Effector memory CD4-positive, alpha-beta T cell (primary cell): Measurements from ENCODE around the gene CLEC11A.

ENCODE experiments used
- DNase-seq, 3 donors: peaks; one replicate each; pipeline ENCODE4 v3.0.0-alpha.2; 2020
- H3K27ac ChIP-seq: 2 replicates; pipeline ENCODE4 v1.7.0; 2013; ENCODE audit warnings: mild to moderate bottlenecking, low read length, moderate library complexity; ENCODE audit not compliant: insufficient read depth, poor library complexity, severe bottlenecking
- H3K27me3 ChIP-seq: replicated peaks from 2 replicates; pipeline ENCODE4 v1.7.0; 2013; ENCODE audit warnings: mild to moderate bottlenecking, low read length; ENCODE audit not compliant: insufficient read depth, control insufficient read depth, poor library complexity, severe bottlenecking
- H3K36me3 ChIP-seq: 2 replicates; pipeline ENCODE4 v1.7.0; 2013; ENCODE audit warnings: mild to moderate bottlenecking, low read length, moderate library complexity; ENCODE audit not compliant: control insufficient read depth, insufficient read depth
- H3K4me1 ChIP-seq: 2 replicates; pipeline ENCODE4 v1.7.0; 2013; ENCODE audit warnings: low read length, mild to moderate bottlenecking; ENCODE audit not compliant: control insufficient read depth, insufficient read depth, poor library complexity, severe bottlenecking
- H3K4me3 ChIP-seq: 2 replicates; pipeline ENCODE4 v1.7.0; 2013; ENCODE audit warnings: low read length, low read depth, mild to moderate bottlenecking; ENCODE audit not compliant: insufficient read depth, poor library complexity, severe bottlenecking
- H3K9me3 ChIP-seq: 2 replicates; pipeline ENCODE4 v1.7.0; 2013; ENCODE audit warnings: mild to moderate bottlenecking, low read length, moderate library complexity; ENCODE audit not compliant: control insufficient read depth

Gene CLEC11A

GRCh38 chr19:50716178-50717025 is 6.8 kb upstream of the CLEC11A start:
- Histone ChIP-seq H3K27ac (no peak overlapping the region), H3K4me1 (peaks cover 12% of the 10 kb centered on the region), H3K27me3 (peaks cover 22% of the 10 kb centered on the region), H3K36me3 (no peaks in the 10 kb centered on the region), H3K4me3 (no peak overlapping the region), H3K9me3 (no peaks in the 10 kb centered on the region)
- DNase-seq = no peak

GRCh38 chr19:50717026-50717723 is 6.0 kb upstream of the CLEC11A start:
- Histone ChIP-seq H3K27ac (no peak overlapping the region), H3K9me3 (no peaks in the 10 kb centered on the region), H3K4me3 (no peak overlapping the region), H3K4me1 (peaks cover 12% of the 10 kb centered on the region), H3K36me3 (no peaks in the 10 kb centered on the region), H3K27me3 (peaks cover 22% of the 10 kb centered on the region)
- DNase-seq = no peak

GRCh38 chr19:50717891-50718254 is 5.3 kb upstream of the CLEC11A start:
- Histone ChIP-seq H3K27me3 (peaks cover 20% of the 10 kb centered on the region), H3K36me3 (no peaks in the 10 kb centered on the region), H3K9me3 (no peaks in the 10 kb centered on the region), H3K27ac (no peak overlapping the region), H3K4me1 (peaks cover 12% of the 10 kb centered on the region), H3K4me3 (no peak overlapping the region)
- DNase-seq = no peak

- H3K27ac ChIP-seq = no peak overlapping the region
- H3K4me3 ChIP-seq = no peak overlapping the region
- H3K27me3 ChIP-seq = peaks cover 20% of the 10 kb centered on the region
- no peaks in the 10 kb centered on the region for H3K36me3 ChIP-seq
- no peaks in the 10 kb centered on the region for H3K9me3 ChIP-seq
- no peak for DNase-seq
- peaks cover 12% of the 10 kb centered on the region for H3K4me1 ChIP-seq
Measured at GRCh38 chr19:50718255-50719118, 4.7 kb upstream of the CLEC11A start.

GRCh38 chr19:50719119-50719435 is 4.1 kb upstream of the CLEC11A start:
- H3K4me3 ChIP-seq = no peak overlapping the region

GRCh38 chr19:50719566-50719965 is 3.6 kb upstream of the CLEC11A start, which contains the start of gene SHANK1:
TSS of gene SHANK1 (minus strand) at chr19:50719802. CDS start at chr19:50716919, 2,883 bp downstream.
- Histone ChIP-seq H3K4me3 (no peak within 1 kb of the TSS), H3K27ac (no peak within 1 kb of the TSS), H3K9me3 (no peaks in the 10 kb centered on the region), H3K36me3 (no peaks in the 10 kb centered on the region), H3K27me3 (peaks cover 22% of the 10 kb centered on the region), H3K4me1 (peaks cover 18% of the 10 kb centered on the region)
- DNase-seq = no peak

More at GRCh38 chr19:50719119-50719435, 4.1 kb upstream of the CLEC11A start:
- H3K9me3 ChIP-seq = no peaks in the 10 kb centered on the region
- no peak overlapping the region for H3K27ac ChIP-seq
- DNase-seq = no peak
- no peaks in the 10 kb centered on the region for H3K36me3 ChIP-seq
- peaks cover 21% of the 10 kb centered on the region for H3K27me3 ChIP-seq
- peaks cover 13% of the 10 kb centered on the region for H3K4me1 ChIP-seq

GRCh38 chr19:50720181-50720920 is 2.8 kb upstream of the CLEC11A start:
- Histone ChIP-seq H3K27me3 (peaks cover 23% of the 10 kb centered on the region), H3K36me3 (no peaks in the 10 kb centered on the region), H3K27ac (no peak overlapping the region), H3K4me3 (no peak overlapping the region), H3K4me1 (peaks cover 26% of the 10 kb centered on the region), H3K9me3 (no peaks in the 10 kb centered on the region)
- DNase-seq = no peak

GRCh38 chr19:50720921-50721381 is 2.2 kb upstream of the CLEC11A start:
- no peak overlapping the region for H3K4me3 ChIP-seq
- no peaks in the 10 kb centered on the region for H3K36me3 ChIP-seq
- no peak overlapping the region for H3K27ac ChIP-seq
- no peaks in the 10 kb centered on the region for H3K9me3 ChIP-seq
- peaks cover 31% of the 10 kb centered on the region for H3K4me1 ChIP-seq
- H3K27me3 ChIP-seq = peaks cover 29% of the 10 kb centered on the region
- DNase-seq = no peak

GRCh38 chr19:50721441-50722137 is 1.6 kb upstream of the CLEC11A start:
- Histone ChIP-seq H3K27me3 (peaks cover 34% of the 10 kb centered on the region), H3K27ac (no peak overlapping the region), H3K36me3 (no peaks in the 10 kb centered on the region), H3K4me3 (no peak overlapping the region), H3K9me3 (no peaks in the 10 kb centered on the region), H3K4me1 (peaks cover 31% of the 10 kb centered on the region)
- no peak for DNase-seq
